Liver (tissue), 9 donors: ENCODE data around the gene IGF2BP2. TPM values are rescaled to one million over a fixed set of nuclear protein-coding genes. Genes with fewer than 3 reads are reported as not detected.

ENCODE experiments used
- DNase-seq: peaks from one replicate; pipeline ENCODE4 v3.0.0-alpha.2; 2017; ENCODE audit warnings: low spot score
- H3K27ac ChIP-seq, 2 donors: one replicate each; pipeline ENCODE4 v1.7.0; 2013; ENCODE audit warnings: inconsistent platforms in 2 of 2, low read length in 2 of 2, control low read depth in 1 of 2, low read depth in 1 of 2, mild to moderate bottlenecking in 1 of 2
- H3K27me3 ChIP-seq, 4 donors: one replicate each; pipeline versions ENCODE4 v1.6.1 to v1.7.0; 2013; ENCODE audit warnings: low read length in 3 of 4, inconsistent platforms in 1 of 4, mild to moderate bottlenecking in 1 of 4, moderate library complexity in 1 of 4; ENCODE audit not compliant: control insufficient read depth in 4 of 4, insufficient read depth in 4 of 4
- H3K36me3 ChIP-seq, 4 donors: one replicate each; pipeline versions ENCODE4 v1.6.1 to v1.7.0; 2013; ENCODE audit warnings: low read length in 3 of 4, mild to moderate bottlenecking in 3 of 4, low read depth in 1 of 4, moderate library complexity in 1 of 4; ENCODE audit not compliant: control insufficient read depth in 4 of 4, insufficient read depth in 3 of 4
- H3K4me1 ChIP-seq, 4 donors: one replicate each; pipeline versions ENCODE4 v1.6.1 to v1.7.0; 2013; ENCODE audit warnings: low read length in 3 of 4, mild to moderate bottlenecking in 3 of 4, moderate library complexity in 1 of 4; ENCODE audit not compliant: control insufficient read depth in 4 of 4, insufficient read depth in 4 of 4
- H3K4me3 ChIP-seq, 3 donors: one replicate each; pipeline versions ENCODE4 v1.6.1 to v1.7.0; 2013; ENCODE audit warnings: low read length in 3 of 3, control low read depth in 1 of 3, low read depth in 1 of 3, mild to moderate bottlenecking in 1 of 3
- H3K9ac ChIP-seq, 2 donors: one replicate each; pipeline ENCODE4 v1.7.0; 2013; ENCODE audit warnings: low read length in 2 of 2, mild to moderate bottlenecking in 2 of 2, moderate library complexity in 2 of 2, control low read depth in 1 of 2, low read depth in 1 of 2
- H3K9me3 ChIP-seq, 4 donors: one replicate each; pipeline versions ENCODE4 v1.6.1 to v1.7.0; 2013; ENCODE audit warnings: low read length in 3 of 4; ENCODE audit not compliant: control insufficient read depth in 4 of 4
- ATF3 ChIP-seq: IDR thresholded peaks from 2 replicates; pipeline ENCODE4 v1.6.1; 2016; ENCODE audit warnings: antibody characterized with exemption
- CTCF ChIP-seq: fragments of 150-350 bp; IDR thresholded peaks from 2 replicates; pipeline ENCODE4 v1.5.1; 2017; ENCODE audit warnings: improper control_type of control experiment, low read depth, low read length; ENCODE audit not compliant: missing input control
- FOXA1 ChIP-seq: IDR thresholded peaks from 2 replicates; pipeline ENCODE4 v1.6.1; 2016; ENCODE audit warnings: antibody characterized with exemption
- FOXA2 ChIP-seq: IDR thresholded peaks from 2 replicates; pipeline ENCODE4 v1.6.1; 2016; ENCODE audit warnings: antibody characterized with exemption
- GABPA ChIP-seq, 2 donors: IDR thresholded peaks in 1 of 2; conservative IDR thresholded peaks in 1 of 2; 2 replicates each; pipeline ENCODE4 v1.6.1; 2016; ENCODE audit warnings: antibody characterized with exemption in 2 of 2, mild to moderate bottlenecking in 1 of 2, moderate library complexity in 1 of 2
- HNF4A ChIP-seq, 2 donors: conservative IDR thresholded peaks; 2 replicates each; pipeline ENCODE4 v1.6.1; 2016; ENCODE audit warnings: antibody characterized with exemption in 2 of 2, mild to moderate bottlenecking in 2 of 2
- HNF4G ChIP-seq: IDR thresholded peaks from 2 replicates; pipeline ENCODE4 v1.6.1; 2016; ENCODE audit warnings: antibody characterized with exemption
- JUND ChIP-seq, 2 donors: IDR thresholded peaks; 2 replicates each; pipeline ENCODE4 v1.6.1; 2016; ENCODE audit warnings: antibody characterized with exemption in 2 of 2
- RXRA ChIP-seq, 2 donors: IDR thresholded peaks; 2 replicates each; pipeline ENCODE4 v1.6.1; 2017 to 2018; ENCODE audit warnings: antibody characterized with exemption in 2 of 2, mild to moderate bottlenecking in 1 of 2
- SP1 ChIP-seq: IDR thresholded peaks from 2 replicates; pipeline ENCODE4 v1.6.1; 2018; ENCODE audit warnings: antibody characterized with exemption, mild to moderate bottlenecking
- TAF1 ChIP-seq: conservative IDR thresholded peaks from 2 replicates; pipeline ENCODE4 v1.6.1; 2016; ENCODE audit warnings: antibody characterized with exemption, mild to moderate bottlenecking
- YY1 ChIP-seq: IDR thresholded peaks from 2 replicates; pipeline ENCODE4 v1.6.1; 2016; ENCODE audit warnings: antibody characterized with exemption, mild to moderate bottlenecking
- WGBS: extraction: QIAGEN DNeasy Blood & Tissue Kit; methylation state at CpG from one replicate; pipeline ENCODE4 v1.1.7; 2013; 5-methylcytosine and 5-hydroxymethylcytosine counted together
- polyA plus RNA-seq, 2 donors: library from polyadenylated mRNA; stranded (reverse) in 1 of 2; unstranded in 1 of 2; fragments of 200-250 nt in 1 of 2; fragments of >200 nt in 1 of 2; fragmentation: Nextera tagmentation in 1 of 2; extraction: Ambion mirVana in 1 of 2; gene quantifications; one replicate each; pipeline versions ENCODE4 v1.2.1 to v1.2.3, GENCODE V29; 2013 to 2015
- total RNA-seq, 2 donors: library from RNA; depleted of rRNA; stranded (reverse); fragments of >200 nt; gene quantifications; one replicate each; pipeline ENCODE4 v1.2.3, GENCODE V29; 2014
- TF ChIP-seq, protein P1 (sequence below): IDR thresholded peaks from 2 replicates; pipeline ENCODE4 v1.6.1; 2016; ENCODE audit warnings: antibody characterized with exemption, mild to moderate bottlenecking
- TF ChIP-seq, protein P2 (sequence below): IDR thresholded peaks from 2 replicates; pipeline ENCODE4 v1.6.1; 2016; ENCODE audit warnings: antibody characterized with exemption
- TF ChIP-seq, protein P3 (sequence below): IDR thresholded peaks from 2 replicates; pipeline ENCODE4 v1.6.1; 2016; ENCODE audit warnings: antibody characterized with exemption
- donor health status: healthy.
- donor health status: healthy.
- donor health status: healthy.
- donor health status: healthy.
- donor health status: healthy.

IGF2BP2 gene
- total and polyA plus RNA-seq, 4 donors = 0.67 to 35.0 (median 1.7) TPM

- DNase-seq = no peak
- H3K27ac ChIP-seq = no peak overlapping the region
- WGBS = 74% methylated on average over 3 of the region's 3 CpGs
- no peaks in the 10 kb centered on the region for H3K4me1 ChIP-seq
- no peaks in the 10 kb centered on the region for H3K27me3 ChIP-seq
- no peaks in the 10 kb centered on the region for H3K9me3 ChIP-seq
- no peak overlapping the region for H3K9ac ChIP-seq
- TF ChIP-seq, protein P1, sequence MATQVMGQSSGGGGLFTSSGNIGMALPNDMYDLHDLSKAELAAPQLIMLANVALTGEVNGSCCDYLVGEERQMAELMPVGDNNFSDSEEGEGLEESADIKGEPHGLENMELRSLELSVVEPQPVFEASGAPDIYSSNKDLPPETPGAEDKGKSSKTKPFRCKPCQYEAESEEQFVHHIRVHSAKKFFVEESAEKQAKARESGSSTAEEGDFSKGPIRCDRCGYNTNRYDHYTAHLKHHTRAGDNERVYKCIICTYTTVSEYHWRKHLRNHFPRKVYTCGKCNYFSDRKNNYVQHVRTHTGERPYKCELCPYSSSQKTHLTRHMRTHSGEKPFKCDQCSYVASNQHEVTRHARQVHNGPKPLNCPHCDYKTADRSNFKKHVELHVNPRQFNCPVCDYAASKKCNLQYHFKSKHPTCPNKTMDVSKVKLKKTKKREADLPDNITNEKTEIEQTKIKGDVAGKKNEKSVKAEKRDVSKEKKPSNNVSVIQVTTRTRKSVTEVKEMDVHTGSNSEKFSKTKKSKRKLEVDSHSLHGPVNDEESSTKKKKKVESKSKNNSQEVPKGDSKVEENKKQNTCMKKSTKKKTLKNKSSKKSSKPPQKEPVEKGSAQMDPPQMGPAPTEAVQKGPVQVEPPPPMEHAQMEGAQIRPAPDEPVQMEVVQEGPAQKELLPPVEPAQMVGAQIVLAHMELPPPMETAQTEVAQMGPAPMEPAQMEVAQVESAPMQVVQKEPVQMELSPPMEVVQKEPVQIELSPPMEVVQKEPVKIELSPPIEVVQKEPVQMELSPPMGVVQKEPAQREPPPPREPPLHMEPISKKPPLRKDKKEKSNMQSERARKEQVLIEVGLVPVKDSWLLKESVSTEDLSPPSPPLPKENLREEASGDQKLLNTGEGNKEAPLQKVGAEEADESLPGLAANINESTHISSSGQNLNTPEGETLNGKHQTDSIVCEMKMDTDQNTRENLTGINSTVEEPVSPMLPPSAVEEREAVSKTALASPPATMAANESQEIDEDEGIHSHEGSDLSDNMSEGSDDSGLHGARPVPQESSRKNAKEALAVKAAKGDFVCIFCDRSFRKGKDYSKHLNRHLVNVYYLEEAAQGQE = no peak
- TF ChIP-seq FOXA2 (no peak), YY1 (no peak), CTCF (no peak), ATF3 (no peak), TAF1 (no peak), JUND (IDR thresholded peaks at IDR 0.05) (no peak), GABPA (IDR thresholded peaks at IDR 0.05 in 1 of 2, conservative IDR thresholded peaks at IDR 0.05 in 1 of 2) (no peak), RXRA (IDR thresholded peaks at IDR 0.05) (no peak)
- TF ChIP-seq, protein P2, sequence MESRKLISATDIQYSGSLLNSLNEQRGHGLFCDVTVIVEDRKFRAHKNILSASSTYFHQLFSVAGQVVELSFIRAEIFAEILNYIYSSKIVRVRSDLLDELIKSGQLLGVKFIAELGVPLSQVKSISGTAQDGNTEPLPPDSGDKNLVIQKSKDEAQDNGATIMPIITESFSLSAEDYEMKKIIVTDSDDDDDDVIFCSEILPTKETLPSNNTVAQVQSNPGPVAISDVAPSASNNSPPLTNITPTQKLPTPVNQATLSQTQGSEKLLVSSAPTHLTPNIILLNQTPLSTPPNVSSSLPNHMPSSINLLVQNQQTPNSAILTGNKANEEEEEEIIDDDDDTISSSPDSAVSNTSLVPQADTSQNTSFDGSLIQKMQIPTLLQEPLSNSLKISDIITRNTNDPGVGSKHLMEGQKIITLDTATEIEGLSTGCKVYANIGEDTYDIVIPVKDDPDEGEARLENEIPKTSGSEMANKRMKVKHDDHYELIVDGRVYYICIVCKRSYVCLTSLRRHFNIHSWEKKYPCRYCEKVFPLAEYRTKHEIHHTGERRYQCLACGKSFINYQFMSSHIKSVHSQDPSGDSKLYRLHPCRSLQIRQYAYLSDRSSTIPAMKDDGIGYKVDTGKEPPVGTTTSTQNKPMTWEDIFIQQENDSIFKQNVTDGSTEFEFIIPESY = no peak
- H3K36me3 ChIP-seq = no peaks in the 10 kb centered on the region
- H3K4me3 ChIP-seq = no peak overlapping the region
These were observed 39.9 kb upstream of the IGF2BP2 start for GRCh38 chr3:185864767-185865166.

- DNase-seq = no peak
- WGBS = 96% methylated on average over 4 of the region's 4 CpGs
- TF ChIP-seq HNF4G (no peak), RXRA (IDR thresholded peaks at IDR 0.05) (no peak), CTCF (no peak), YY1 (no peak), FOXA1 (no peak), HNF4A (conservative IDR thresholded peaks at IDR 0.05) (no peak), SP1 (no peak), GABPA (IDR thresholded peaks at IDR 0.05 in 1 of 2, conservative IDR thresholded peaks at IDR 0.05 in 1 of 2) (no peak), JUND (IDR thresholded peaks at IDR 0.05) (no peak)
- TF ChIP-seq, protein P1 = no peak
- TF ChIP-seq, protein P2 = no peak
- TF ChIP-seq, protein P3, sequence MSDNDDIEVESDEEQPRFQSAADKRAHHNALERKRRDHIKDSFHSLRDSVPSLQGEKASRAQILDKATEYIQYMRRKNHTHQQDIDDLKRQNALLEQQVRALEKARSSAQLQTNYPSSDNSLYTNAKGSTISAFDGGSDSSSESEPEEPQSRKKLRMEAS = no peak
These were observed 38.1 kb upstream of the IGF2BP2 start for GRCh38 chr3:185862920-185863319.

More at GRCh38 chr3:185862920-185863319, 38.1 kb upstream of the IGF2BP2 start:
- H3K4me1 ChIP-seq = no peaks in the 10 kb centered on the region
- H3K4me3 ChIP-seq = no peak overlapping the region
- H3K9ac ChIP-seq = no peak overlapping the region
- no peaks in the 10 kb centered on the region for H3K9me3 ChIP-seq
- no peaks in the 10 kb centered on the region for H3K36me3 ChIP-seq
- no peak overlapping the region for H3K27ac ChIP-seq
- no peaks in the 10 kb centered on the region for H3K27me3 ChIP-seq
